ENCODE results near the gene PSTK. TPM values are rescaled to one million over a fixed set of nuclear protein-coding genes. Genes with fewer than 3 reads are reported as not detected.

The PSTK gene
- total and polyA plus RNA-seq, 2 of the 13 experiments (the other 11 are each of a cell fraction or from before 2014, with no cell fraction given), result 8.2 to 9.3 TPM

DNA sequence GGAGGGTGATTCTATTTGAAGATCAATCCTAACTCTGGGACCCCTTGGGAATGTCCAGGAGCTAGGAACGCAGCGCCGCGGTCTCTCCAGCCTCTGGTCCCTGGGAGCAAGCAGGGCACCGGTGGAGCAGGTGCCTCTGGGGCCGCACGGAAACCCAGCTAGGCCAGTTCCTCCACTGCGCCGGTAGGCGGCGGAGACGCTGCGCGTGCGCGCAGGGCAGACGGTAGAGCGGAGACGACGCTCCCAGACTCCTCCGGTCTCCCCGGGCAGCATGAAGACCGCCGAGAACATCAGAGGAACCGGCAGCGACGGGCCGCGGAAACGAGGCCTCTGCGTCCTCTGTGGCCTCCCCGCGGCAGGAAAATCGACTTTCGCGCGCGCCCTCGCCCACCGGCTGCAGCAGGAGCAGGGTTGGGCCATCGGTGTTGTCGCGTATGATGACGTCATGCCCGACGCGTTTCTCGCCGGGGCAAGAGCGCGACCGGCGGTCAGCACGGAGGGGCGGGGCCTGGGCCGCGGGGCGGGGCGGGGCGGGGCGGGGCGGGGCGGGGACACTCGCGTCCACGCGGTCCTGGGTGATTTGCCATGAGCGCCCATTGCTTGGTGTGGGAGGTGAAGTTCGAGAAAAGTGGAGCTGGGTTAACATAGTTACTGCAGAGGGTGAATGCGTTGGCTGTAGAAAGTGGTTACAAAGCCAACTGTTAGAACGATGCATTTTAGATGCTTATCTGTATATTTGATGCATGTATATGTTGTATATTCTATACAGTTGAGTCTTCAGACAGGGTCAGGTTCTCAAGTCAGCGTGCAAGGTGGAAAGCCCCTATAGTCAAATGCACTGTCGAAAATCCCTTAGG, at the start of gene PSTK (continued):
- TF ChIP-seq, protein P1, sequence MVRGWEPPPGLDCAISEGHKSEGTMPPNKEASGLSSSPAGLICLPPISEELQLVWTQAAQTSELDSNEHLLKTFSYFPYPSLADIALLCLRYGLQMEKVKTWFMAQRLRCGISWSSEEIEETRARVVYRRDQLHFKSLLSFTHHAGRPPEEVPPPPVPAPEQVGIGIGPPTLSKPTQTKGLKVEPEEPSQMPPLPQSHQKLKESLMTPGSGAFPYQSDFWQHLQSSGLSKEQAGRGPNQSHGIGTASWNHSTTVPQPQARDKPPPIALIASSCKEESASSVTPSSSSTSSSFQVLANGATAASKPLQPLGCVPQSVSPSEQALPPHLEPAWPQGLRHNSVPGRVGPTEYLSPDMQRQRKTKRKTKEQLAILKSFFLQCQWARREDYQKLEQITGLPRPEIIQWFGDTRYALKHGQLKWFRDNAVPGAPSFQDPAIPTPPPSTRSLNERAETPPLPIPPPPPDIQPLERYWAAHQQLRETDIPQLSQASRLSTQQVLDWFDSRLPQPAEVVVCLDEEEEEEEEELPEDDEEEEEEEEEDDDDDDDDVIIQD (CRISPR knock-in tag; IDR thresholded peaks at IDR 0.05; ENCODE audit: low read depth), result no peak
- TF ChIP-seq TBL1XR1 (IDR thresholded peaks at IDR 0.05; ENCODE audit: borderline replicate concordance, low read length, partially characterized antibody) (no peak), PAWR (CRISPR knock-in tag; IDR thresholded peaks at IDR 0.05; ENCODE audit: borderline replicate concordance) (no peak), MIXL1 (CRISPR knock-in tag; IDR thresholded peaks at IDR 0.05) (0 out of 2 replicates have a peak, but pooled peaks have one; percentile 24), ZBTB8A (CRISPR knock-in tag; IDR thresholded peaks at IDR 0.05; ENCODE audit: borderline replicate concordance, low read depth) (no peak), GATA4 (IDR thresholded peaks at IDR 0.05; ENCODE audit: borderline replicate concordance, low read depth) (peak; percentile 63; the same call in 1 of the 2 replicates), NFYC (CRISPR knock-in tag; IDR thresholded peaks at IDR 0.05) (peak; percentile 48; the same call in 1 of the 2 replicates), MEIS2 (CRISPR knock-in tag; IDR thresholded peaks at IDR 0.05) (peak; percentile 78), ZNF615 (CRISPR knock-in tag; IDR thresholded peaks at IDR 0.05; ENCODE audit: borderline replicate concordance) (no peak), ZNF614 (CRISPR knock-in tag; IDR thresholded peaks at IDR 0.05; ENCODE audit: borderline replicate concordance) (no peak)
- TF ChIP-seq, protein P2, sequence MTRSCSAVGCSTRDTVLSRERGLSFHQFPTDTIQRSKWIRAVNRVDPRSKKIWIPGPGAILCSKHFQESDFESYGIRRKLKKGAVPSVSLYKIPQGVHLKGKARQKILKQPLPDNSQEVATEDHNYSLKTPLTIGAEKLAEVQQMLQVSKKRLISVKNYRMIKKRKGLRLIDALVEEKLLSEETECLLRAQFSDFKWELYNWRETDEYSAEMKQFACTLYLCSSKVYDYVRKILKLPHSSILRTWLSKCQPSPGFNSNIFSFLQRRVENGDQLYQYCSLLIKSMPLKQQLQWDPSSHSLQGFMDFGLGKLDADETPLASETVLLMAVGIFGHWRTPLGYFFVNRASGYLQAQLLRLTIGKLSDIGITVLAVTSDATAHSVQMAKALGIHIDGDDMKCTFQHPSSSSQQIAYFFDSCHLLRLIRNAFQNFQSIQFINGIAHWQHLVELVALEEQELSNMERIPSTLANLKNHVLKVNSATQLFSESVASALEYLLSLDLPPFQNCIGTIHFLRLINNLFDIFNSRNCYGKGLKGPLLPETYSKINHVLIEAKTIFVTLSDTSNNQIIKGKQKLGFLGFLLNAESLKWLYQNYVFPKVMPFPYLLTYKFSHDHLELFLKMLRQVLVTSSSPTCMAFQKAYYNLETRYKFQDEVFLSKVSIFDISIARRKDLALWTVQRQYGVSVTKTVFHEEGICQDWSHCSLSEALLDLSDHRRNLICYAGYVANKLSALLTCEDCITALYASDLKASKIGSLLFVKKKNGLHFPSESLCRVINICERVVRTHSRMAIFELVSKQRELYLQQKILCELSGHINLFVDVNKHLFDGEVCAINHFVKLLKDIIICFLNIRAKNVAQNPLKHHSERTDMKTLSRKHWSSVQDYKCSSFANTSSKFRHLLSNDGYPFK (CRISPR knock-in tag; IDR thresholded peaks at IDR 0.05; ENCODE audit: borderline replicate concordance), result peak; percentile 66; the same call in 1 of the 2 replicates
- TF ChIP-seq, protein P3, sequence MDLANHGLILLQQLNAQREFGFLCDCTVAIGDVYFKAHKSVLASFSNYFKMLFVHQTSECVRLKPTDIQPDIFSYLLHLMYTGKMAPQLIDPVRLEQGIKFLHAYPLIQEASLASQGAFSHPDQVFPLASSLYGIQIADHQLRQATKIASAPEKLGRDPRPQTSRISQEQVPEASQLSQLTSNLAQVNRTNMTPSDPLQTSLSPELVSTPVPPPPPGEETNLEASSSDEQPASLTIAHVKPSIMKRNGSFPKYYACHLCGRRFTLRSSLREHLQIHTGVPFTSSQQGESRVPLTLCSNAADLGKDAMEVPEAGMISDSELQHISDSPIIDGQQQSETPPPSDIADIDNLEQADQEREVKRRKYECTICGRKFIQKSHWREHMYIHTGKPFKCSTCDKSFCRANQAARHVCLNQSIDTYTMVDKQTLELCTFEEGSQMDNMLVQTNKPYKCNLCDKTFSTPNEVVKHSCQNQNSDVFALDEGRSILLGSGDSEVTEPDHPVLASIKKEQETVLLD (CRISPR knock-in tag; IDR thresholded peaks at IDR 0.05; ENCODE audit: low read depth), result 0 out of 2 replicates have a peak, but pooled peaks have one; percentile 82
- TF ChIP-seq, protein P4, sequence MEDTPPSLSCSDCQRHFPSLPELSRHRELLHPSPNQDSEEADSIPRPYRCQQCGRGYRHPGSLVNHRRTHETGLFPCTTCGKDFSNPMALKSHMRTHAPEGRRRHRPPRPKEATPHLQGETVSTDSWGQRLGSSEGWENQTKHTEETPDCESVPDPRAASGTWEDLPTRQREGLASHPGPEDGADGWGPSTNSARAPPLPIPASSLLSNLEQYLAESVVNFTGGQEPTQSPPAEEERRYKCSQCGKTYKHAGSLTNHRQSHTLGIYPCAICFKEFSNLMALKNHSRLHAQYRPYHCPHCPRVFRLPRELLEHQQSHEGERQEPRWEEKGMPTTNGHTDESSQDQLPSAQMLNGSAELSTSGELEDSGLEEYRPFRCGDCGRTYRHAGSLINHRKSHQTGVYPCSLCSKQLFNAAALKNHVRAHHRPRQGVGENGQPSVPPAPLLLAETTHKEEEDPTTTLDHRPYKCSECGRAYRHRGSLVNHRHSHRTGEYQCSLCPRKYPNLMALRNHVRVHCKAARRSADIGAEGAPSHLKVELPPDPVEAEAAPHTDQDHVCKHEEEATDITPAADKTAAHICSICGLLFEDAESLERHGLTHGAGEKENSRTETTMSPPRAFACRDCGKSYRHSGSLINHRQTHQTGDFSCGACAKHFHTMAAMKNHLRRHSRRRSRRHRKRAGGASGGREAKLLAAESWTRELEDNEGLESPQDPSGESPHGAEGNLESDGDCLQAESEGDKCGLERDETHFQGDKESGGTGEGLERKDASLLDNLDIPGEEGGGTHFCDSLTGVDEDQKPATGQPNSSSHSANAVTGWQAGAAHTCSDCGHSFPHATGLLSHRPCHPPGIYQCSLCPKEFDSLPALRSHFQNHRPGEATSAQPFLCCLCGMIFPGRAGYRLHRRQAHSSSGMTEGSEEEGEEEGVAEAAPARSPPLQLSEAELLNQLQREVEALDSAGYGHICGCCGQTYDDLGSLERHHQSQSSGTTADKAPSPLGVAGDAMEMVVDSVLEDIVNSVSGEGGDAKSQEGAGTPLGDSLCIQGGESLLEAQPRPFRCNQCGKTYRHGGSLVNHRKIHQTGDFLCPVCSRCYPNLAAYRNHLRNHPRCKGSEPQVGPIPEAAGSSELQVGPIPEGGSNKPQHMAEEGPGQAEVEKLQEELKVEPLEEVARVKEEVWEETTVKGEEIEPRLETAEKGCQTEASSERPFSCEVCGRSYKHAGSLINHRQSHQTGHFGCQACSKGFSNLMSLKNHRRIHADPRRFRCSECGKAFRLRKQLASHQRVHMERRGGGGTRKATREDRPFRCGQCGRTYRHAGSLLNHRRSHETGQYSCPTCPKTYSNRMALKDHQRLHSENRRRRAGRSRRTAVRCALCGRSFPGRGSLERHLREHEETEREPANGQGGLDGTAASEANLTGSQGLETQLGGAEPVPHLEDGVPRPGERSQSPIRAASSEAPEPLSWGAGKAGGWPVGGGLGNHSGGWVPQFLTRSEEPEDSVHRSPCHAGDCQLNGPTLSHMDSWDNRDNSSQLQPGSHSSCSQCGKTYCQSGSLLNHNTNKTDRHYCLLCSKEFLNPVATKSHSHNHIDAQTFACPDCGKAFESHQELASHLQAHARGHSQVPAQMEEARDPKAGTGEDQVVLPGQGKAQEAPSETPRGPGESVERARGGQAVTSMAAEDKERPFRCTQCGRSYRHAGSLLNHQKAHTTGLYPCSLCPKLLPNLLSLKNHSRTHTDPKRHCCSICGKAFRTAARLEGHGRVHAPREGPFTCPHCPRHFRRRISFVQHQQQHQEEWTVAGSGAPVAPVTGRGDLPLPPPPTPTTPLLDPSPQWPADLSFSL (CRISPR knock-in tag; IDR thresholded peaks at IDR 0.05), result no peak
